Upper lobe of right lung (tissue), 1 donor: ENCODE data around the gene C16orf74. TPM values are rescaled to one million over a fixed set of nuclear protein-coding genes. Genes with fewer than 3 reads are reported as not detected.

ENCODE experiments used
- ATAC-seq: fragments of 200-7000 bp; cut with Tn5 transposase; one replicate; pipeline ENCODE4 v1.9.1; 2020; ENCODE audit warnings: mild to moderate bottlenecking, moderate library complexity
- DNase-seq: peaks from one replicate; pipeline ENCODE4 v3.0.0-alpha.2; 2020
- H3K27ac ChIP-seq: fragments of 200-600 bp; one replicate; pipeline ENCODE4 v1.8.0; 2022
- H3K27me3 ChIP-seq: fragments of 200-600 bp; one replicate; pipeline ENCODE4 v1.8.0; 2022; ENCODE audit warnings: mild to moderate bottlenecking
- H3K36me3 ChIP-seq: fragments of 200-600 bp; one replicate; pipeline ENCODE4 v1.8.0; 2022
- H3K4me1 ChIP-seq: fragments of 200-600 bp; one replicate; pipeline ENCODE4 v1.8.0; 2022
- H3K4me3 ChIP-seq: fragments of 200-600 bp; one replicate; pipeline ENCODE4 v1.8.0; 2022; ENCODE audit warnings: mild to moderate bottlenecking
- H3K9me3 ChIP-seq: fragments of 200-600 bp; one replicate; pipeline ENCODE4 v1.8.0; 2022
- intact Hi-C: fragments of 100-400 bp; cut with DNase I; formaldehyde crosslinking; loops from one replicate; pipeline ENCODE4 v1.11.0; 2022
- total RNA-seq: library from RNA; stranded (reverse); fragmentation: NEBNext Ultra II Directional; extraction: Animal tissue kit (Norgen Biotek cat#: 25700); gene quantifications from one replicate; pipeline ENCODE4 v1.2.1, GENCODE V29; 2021
- TF ChIP-seq, protein P1 (sequence below): fragments of 200-600 bp; IDR thresholded peaks from one replicate; pipeline ENCODE4 v1.8.0; 2022; ENCODE audit warnings: antibody characterized with exemption
- donor health status: DM: no; HTN: yes; CAD: no; lungs with severe emphysema.

Gene C16orf74
- total RNA-seq, 1 donor from 2014 or later = 2.7 TPM

DNA sequence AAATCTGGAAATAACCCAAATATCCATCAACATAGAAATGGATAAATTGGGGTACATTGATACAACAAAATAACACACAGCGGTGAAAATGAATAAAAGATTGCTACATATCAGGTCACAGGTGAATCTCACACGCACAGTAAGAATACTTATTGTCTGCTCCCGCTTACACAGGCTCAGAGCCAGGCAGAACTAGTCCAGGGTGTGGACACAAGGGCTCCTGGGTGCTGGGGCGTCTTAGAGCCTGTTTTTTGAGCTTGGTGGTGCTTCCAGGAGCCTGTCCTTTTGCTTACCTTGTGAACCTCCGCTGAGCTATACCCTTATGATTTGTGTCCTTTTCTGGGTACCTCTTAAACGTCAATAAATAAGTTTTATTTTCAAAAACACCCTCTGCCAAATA, 19.8 kb upstream of the C16orf74 start:
- Histone ChIP-seq H3K9me3 (no peaks in the 10 kb centered on the region), H3K4me1 (no peaks in the 10 kb centered on the region), H3K4me3 (no peak overlapping the region), H3K27ac (no peak overlapping the region), H3K27me3 (no peaks in the 10 kb centered on the region), H3K36me3 (peaks cover 10% of the 10 kb centered on the region)
- TF ChIP-seq, protein P1, sequence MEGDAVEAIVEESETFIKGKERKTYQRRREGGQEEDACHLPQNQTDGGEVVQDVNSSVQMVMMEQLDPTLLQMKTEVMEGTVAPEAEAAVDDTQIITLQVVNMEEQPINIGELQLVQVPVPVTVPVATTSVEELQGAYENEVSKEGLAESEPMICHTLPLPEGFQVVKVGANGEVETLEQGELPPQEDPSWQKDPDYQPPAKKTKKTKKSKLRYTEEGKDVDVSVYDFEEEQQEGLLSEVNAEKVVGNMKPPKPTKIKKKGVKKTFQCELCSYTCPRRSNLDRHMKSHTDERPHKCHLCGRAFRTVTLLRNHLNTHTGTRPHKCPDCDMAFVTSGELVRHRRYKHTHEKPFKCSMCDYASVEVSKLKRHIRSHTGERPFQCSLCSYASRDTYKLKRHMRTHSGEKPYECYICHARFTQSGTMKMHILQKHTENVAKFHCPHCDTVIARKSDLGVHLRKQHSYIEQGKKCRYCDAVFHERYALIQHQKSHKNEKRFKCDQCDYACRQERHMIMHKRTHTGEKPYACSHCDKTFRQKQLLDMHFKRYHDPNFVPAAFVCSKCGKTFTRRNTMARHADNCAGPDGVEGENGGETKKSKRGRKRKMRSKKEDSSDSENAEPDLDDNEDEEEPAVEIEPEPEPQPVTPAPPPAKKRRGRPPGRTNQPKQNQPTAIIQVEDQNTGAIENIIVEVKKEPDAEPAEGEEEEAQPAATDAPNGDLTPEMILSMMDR = no peak
- intact Hi-C loops = no loop called here
- ATAC-seq = no peak
- DNase-seq = no peak

GRCh38 chr16:85768199-85768598, 17.3 kb upstream of the C16orf74 start:
- H3K9me3 ChIP-seq = no peaks in the 10 kb centered on the region
- H3K27ac ChIP-seq = no peak overlapping the region
- TF ChIP-seq, protein P1 = no peak
- DNase-seq = no peak
- peaks cover 10% of the 10 kb centered on the region for H3K36me3 ChIP-seq
- ATAC-seq = no peak
- intact Hi-C loops = no loop called here
- H3K4me1 ChIP-seq = no peaks in the 10 kb centered on the region
- H3K4me3 ChIP-seq = no peak overlapping the region
- no peaks in the 10 kb centered on the region for H3K27me3 ChIP-seq

DNA sequence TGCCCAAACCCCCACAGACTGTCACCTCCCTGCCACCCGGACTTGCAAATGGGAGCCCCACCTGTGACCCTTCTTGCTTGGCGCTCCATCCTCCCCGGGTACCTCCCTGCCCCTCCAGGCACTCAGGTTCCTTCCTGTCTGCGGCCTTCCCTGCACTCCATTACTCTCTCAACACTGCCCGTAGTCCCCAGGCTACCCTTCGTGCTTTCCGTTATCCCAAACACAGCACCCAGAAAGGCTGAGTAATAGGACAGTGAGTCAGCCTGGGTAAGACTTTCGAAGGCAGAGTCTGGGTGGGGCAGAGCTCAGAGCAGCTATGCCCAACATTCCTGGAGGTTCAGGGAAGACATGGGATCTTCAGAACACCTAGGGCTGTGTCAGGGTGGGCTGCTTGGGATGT, 16.6 kb upstream of the C16orf74 start:
- Histone ChIP-seq H3K4me3 (no peak overlapping the region), H3K27me3 (no peaks in the 10 kb centered on the region), H3K4me1 (no peaks in the 10 kb centered on the region), H3K36me3 (peaks cover 10% of the 10 kb centered on the region), H3K9me3 (no peaks in the 10 kb centered on the region), H3K27ac (no peak overlapping the region)
- TF ChIP-seq, protein P1 = no peak
- intact Hi-C loops = no loop called here
- ATAC-seq (peak; percentile 12), DNase-seq (no peak)

DNA sequence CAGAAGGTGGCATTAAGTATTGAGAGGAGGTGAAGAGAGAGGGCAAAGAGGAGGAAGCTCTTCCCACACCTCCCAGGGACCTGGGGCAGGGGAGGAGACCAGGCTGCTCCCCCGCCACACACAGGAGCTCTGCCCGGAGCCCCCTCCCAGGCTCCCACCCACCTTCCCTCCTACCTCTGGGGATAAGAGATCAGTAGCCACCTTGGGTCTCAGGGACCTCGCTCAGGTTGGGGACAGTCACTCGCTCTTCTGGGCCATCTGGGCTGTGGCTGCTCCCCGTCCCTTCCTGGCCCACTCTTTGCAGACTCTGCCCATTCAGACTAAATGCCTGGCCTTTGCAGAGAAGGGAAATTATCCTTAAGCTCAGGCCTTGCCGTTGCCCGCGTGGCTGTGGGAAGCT, 14.9 kb upstream of the C16orf74 start:
- H3K4me1 ChIP-seq = no peaks in the 10 kb centered on the region
- intact Hi-C loops = no loop called here
- ATAC-seq = no peak
- TF ChIP-seq, protein P1 = no peak
- H3K36me3 ChIP-seq = peaks cover 1% of the 10 kb centered on the region
- H3K9me3 ChIP-seq = no peaks in the 10 kb centered on the region
- H3K27ac ChIP-seq = no peak overlapping the region
- H3K27me3 ChIP-seq = no peaks in the 10 kb centered on the region
- no peak for DNase-seq
- H3K4me3 ChIP-seq = no peak overlapping the region

DNA sequence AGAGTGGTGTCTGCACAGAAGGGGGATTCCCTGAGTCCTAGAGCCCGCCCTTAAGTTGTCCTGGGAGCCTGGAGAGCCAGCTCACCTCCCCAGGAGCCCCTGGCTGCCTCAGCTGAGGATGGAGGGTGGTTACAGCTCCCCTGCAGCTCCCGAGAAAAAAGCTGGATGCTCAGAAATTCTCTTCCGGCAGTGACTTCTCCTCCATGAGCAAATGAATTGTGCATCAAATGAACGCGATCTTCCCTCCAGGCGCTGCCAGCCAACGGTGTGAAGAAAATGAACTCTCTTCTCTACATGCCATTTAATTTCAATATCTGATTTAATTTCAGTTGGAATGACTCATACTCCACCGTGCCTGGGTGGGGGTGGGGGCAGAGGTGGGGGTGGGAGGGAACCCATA, 14.3 kb upstream of the C16orf74 start:
- ATAC-seq (no peak), DNase-seq (no peak)
- no peaks in the 10 kb centered on the region for H3K4me1 ChIP-seq
- H3K27me3 ChIP-seq = no peaks in the 10 kb centered on the region
- H3K27ac ChIP-seq = no peak overlapping the region
- H3K36me3 ChIP-seq = no peaks in the 10 kb centered on the region
- intact Hi-C loops = no loop called here
- TF ChIP-seq, protein P1 = no peak
- H3K9me3 ChIP-seq = no peaks in the 10 kb centered on the region
- H3K4me3 ChIP-seq = no peak overlapping the region

DNA sequence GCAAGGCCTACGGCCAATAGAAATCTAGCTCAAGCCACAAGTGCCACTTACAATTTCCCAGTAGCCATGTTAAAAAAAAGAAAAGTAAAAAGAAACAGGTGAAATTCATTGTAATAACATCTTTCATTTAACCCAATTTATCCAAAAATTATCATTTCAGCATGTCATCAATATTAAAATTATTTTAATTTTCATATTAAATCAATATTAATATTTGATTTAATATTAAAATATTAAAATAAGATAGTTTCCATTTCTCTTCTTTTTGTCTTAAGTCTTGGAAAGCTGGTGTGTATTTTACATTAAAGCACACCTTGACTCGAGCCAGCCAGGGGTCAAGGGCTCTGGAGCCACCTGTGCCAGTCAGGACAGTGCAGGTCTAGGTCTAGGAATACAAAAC, 12.7 kb upstream of the C16orf74 start:
- Histone ChIP-seq H3K27me3 (no peaks in the 10 kb centered on the region), H3K36me3 (no peaks in the 10 kb centered on the region), H3K4me1 (no peaks in the 10 kb centered on the region), H3K4me3 (no peak overlapping the region), H3K9me3 (no peaks in the 10 kb centered on the region), H3K27ac (no peak overlapping the region)
- intact Hi-C loops = no loop called here
- no peak for ATAC-seq
- TF ChIP-seq, protein P1 = no peak
- DNase-seq = no peak
